NCI-H187 treated with DMSO at 0.1 percent for 48 hours (cell line): ENCODE results near the gene ELMO1.
"Not testable (repeated sequence)": the region's sequence is repeated elsewhere in the genome, so short reads cannot be mapped to it uniquely, and the experiment has no call there.

Experiments used
- DNase-seq: peaks from one replicate; lab custom pipeline; 2025; lab: John Stamatoyannopoulos, UW

Gene ELMO1

DNA sequence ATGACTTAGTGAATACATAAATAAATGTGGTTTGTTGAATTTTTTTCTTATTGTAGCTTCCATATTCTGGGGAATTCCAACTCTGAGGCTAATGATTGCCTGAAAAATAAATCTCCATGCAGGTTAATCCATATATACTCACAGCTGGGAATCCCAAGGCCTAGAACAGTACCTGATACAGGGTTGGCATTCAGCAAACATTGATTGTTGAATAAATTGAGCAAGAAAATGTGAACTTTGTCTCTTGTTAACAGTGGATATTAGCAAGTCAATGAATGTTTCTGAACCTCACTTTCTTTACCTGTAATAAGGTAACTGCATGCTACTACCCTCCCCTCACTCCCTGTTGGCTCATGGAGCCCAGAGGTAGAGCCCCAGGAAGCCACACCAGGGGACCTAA lies 470.8 kb downstream of the ELMO1 start:
- no peak for DNase-seq

DNA sequence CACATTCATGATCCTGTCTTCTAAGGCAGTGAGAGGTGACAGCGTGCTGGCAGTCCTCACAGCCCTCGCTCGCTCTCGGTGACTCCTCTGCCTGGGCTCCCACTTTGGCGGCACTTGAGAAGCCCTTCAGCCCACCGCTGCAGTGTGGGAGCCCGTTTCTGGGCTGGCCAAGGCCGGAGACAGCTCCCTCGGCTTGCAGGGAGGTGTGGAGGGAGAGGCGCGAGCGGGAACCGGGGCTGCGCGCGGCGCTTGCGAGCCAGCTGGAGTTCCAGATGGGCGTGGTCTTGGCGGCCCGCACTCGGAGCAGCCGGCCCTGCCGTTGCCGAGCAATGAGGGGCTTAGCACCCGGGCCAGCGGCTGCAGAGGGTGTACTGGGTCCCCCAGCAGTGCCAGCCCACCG lies 475.1 kb downstream of the ELMO1 start:
- DNase-seq = not testable (repeated sequence)

DNA sequence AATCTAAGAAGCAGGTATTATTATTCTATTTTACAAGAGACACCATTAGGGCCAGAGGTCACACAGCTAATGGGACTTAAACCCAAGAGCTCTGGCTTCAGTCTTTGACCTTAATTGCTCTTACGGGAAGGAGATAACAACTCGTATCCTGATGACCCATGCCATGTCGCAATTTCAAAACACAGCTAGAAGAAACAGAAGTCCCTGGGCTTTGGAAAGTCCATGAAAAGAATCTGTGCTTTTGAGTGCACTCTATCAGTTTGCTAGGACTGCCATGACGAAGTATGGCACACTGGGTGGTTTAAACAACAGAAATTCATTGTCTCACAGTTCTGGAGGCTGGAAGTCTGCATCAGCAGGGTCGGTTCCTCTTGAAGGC lies 476.5 kb downstream of the ELMO1 start:
- no peak for DNase-seq

DNA sequence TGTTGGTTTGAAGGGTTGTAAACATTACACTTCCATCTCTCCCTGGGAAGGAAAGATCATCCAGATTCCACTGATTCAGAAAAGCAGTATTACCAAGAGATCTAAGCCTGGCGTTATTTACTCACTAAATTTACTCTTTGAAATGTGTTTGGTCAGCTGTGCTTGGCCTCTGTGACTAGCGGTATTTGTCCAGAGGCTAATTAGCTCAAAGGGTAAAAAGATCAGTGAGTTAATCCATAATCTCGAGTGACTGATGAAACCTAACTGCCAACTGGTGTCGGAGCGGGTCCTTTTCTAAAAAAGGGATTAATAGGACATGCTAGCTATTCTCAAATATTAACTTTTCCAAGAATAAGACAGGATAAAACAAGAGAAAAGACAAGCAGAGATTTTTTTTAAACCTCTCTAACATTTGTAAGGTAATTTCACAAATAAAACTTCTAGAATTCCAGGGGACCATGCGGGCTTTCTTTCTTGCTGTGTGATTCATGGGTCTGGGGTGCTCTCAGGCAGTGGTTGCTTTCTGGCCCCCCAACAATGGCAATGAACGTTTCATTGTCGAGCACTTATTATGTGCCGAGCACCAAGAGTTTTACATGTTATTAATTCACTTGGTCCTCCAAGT lies 477.0 kb downstream of the ELMO1 start:
- DNase-seq = no peak

DNA sequence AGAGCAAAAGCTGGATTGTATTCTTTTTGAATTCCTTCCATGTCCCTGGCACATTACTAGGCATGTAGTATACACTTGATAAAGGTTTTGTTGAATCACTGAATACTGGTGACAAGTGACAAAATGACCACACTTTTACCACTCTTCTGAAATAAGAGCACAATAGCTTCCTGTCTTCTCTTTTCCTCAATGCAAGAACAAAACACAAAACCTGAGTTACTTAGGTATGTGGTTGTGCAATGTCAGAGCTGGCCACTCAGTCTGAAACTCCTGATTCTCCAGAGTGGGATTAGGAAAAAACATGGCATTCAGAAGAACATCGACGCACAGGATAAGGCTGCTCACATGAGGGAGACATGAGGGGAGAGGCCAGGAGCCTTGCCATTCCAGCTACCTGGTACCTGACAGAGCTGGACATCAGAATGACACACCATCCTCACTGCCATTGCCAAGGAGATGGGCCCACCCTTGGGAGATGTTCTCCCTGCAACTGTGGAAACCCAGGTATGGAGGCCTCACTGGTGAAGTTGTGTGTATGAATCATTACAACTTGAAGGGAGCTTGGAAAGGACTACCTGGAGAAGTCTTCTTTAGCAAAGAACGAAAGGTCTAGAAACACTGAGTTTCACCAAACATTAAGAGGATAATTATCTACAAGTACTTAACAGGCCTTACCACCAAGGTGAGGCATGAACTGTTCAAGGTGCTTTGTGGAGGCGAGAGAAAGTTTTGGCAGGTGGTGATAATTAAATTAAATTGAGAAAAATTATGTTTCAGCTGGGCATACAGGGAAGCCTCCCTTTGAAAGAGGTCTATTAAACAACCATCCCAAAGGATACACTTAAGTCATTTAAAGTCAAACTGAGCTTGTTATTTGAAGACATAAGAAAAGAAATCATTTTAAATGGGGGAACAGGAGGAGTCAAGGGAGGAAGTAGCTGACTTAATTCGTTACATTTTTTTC lies 477.8 kb downstream of the ELMO1 start:
- no peak for DNase-seq

DNA sequence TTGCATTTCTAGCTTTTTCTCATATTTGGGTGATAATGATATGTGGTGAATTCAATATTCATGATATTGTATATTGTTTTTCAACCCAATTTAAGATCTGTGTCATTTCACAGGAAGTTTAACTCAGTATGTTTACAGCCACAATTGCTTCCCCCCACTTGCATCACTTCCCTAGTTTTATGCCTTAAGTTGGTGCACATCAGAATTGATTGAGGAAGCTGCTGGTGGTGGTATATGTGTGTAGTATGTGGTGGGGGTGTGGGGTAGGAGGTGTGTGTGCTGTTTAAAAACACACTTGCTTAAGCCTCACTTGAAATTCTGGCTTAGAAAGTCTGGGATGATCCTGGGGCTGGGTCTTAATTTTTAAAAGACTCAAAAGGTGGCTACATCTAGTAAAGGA lies 479.3 kb downstream of the ELMO1 start:
- DNase-seq = no peak

DNA sequence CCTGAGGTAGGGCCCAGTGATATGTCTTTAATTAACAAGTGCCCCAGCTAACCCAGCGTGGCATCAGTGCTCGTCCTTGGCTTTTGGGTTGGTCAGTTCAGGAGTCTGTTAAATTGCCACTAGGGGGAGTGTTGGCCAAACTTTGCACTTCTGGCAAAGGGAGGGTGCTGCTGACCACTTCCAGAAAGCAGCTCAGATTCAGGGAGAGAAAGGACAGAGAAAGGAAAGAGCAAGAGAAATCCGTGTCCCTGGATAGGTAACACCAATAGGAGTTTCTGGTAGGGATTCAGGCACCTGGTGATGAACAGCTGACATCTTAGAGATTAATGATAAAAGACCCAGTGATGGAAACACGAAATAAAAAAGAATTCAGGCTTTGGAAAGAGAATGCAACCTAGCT lies 481.3 kb downstream of the ELMO1 start:
- no peak for DNase-seq

DNA sequence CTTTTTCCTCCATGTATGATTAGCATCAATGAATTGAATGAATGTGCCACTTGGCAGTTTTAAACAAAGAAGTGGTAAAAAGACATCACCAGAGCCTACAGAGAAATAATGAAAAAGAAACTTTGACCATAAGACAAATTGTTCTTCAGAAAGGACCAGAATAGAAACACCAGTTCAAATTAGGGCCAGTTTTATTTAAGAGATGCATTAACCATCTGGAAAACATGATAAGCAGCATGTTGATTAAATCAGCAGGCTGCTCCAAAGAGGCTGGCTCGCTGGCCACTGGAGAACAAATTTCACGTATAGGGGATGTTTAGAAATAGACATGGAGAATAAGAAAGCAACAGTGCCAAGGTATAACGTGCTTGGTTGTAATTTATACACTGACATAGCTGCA lies 482.0 kb downstream of the ELMO1 start:
- no peak for DNase-seq

DNA sequence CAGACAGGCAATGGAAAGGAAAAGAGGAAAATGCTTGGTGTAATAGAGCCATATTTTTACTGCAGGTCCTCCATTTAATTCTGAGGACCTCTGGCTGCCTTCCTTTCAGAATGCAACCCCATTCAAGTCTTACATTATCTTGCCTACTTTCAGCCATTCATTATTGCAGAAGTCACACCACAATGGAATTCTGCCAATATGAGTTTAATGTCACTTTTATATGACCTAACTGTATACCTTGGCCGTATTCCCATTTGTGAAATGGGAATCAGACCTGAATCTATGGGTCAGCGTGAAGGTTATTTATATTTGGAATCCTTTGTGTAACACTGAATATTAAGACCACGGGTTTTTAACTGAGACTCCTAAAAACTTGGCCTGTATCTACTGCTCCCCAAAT lies 482.6 kb downstream of the ELMO1 start:
- DNase-seq = no peak

DNA sequence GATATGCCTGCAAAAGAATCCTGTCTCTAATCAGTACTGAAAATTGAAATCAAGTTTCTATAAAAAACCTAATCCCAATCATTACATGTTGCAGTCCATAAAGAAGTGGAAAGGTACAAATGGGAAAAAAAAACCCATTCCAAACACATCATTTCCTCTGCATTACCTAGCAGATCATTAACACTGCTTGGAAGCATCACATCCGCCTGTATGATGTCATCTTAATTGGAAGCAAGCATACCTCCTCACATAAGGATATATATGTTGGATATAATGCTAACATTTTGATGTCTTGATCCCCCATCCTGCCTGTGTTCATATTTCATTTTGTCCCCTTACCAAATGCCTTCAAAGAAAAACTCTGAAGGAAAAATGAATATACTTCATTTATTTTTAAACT lies 483.0 kb downstream of the ELMO1 start:
- no peak for DNase-seq

DNA sequence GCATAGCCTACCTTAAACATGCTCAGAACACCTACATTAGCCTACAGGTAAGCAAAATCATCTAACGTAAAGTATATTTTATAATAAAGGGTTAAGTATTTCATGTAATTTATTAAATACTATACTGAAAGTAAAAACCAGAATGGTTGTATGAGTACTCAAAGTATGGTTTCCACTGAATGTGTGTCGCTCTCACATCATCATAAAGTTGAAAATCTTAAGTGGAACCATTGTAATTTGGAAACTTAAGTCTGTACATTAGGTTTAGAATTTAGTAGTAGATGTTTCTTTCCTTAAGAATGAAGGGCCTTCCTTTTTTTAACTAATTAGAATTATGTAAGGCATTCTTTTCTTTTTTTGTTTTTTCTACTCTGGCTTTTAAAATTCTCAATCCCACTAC lies 484.4 kb downstream of the ELMO1 start:
- DNase-seq = no peak

DNA sequence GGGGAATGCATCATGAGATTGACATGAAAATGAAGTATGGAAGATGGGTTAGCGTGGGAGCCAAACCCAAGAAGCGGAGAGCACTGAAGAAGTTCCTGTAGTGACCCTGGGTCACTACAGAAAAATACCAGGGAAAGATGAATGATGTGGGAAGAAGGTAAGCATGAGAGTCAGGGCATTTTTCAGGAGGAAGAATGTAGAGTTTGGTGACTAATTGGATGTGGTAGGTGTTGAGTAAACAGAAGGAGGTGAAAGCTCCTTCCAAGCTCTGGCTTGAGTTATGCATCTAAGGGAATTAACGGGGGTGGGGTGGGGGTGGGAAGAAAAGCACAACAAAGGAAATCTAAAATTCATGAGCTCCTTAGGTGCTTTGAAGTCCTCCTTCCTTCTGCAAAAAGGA lies 486.3 kb downstream of the ELMO1 start:
- no peak for DNase-seq

DNA sequence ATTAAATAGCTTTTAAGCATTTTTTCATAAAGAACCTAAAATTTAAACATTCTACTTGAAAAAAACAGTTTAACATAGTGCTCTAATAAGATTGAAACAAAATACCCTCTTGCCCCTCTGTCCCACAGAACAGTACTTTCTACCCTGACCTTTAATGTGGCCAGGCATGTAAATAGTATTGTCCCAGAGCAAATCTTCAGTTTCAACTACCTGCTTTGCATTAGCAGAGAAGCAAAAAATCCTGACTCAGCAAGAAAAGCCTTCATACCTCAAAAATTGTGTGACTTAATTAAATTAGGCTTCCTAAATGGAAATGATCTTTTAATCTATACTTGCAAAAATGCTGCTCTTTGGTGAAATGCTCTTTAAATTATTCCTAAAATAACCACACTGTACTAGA lies 487.0 kb downstream of the ELMO1 start:
- DNase-seq = no peak

DNA sequence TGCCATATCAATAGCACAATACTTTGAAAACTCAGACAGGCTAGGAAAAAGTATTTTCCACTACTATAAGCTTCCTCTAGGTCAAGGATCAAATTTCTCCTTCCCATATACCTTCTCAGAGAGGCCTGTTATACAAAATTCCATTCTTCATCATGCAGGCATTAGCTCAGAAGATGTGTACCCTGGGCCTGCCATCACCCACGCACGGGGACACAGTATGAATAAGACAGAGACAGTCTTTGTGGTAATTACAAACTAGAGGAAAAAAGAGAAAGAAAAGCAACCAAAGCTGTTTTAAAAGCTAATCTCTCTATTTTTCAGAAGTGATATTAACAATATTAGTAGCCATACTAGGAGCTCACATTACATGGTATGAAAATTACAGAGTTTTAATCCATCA lies 487.6 kb downstream of the ELMO1 start:
- DNase-seq = no peak

DNA sequence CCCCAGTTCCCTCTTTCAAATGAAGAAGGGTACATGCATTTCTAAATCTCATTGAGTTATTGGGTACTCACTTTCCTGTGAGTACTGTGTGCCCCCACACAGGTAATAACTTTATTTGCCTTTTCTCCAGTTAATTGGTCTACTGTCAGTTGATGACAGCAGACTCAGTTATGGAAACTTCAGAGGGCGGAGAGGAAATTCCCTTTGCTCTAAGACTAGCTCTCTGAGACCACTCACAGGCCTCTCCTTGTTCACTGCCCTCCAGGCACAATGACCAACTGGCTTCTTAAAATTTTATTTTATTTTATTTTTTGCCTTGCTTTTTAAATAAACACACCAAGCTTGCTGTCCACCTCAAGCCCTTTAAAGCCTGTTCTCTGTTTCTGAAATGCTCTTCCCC lies 488.6 kb downstream of the ELMO1 start:
- no peak for DNase-seq

DNA sequence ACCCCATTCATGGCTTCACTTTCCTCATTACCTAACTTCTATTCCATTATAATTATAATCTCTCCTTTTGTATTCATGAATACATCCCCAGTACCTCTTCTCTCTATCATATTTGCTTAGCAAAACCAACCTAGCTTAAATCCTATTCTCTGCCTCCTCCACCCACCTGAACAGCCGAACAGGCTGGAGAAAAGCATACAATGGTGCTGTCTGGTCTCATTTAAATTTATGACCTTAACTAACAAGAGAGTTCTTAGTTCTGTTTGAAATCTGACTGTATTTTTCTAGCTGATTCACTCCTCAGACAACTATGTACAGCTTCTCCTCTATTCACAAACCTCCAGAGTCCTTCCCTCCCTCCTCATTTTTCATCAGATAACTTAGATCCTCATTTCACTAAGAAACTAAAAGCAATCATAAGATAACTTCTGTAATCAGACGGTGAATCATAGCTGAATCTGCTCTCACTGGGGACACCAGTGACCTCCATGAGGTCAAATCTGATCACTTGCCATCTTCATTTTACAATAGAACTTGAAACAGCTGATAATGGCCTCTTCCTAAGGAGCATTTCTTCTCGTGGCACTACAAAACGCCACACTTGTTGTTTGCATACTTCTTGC lies 490.4 kb downstream of the ELMO1 start:
- DNase-seq = no peak

DNA sequence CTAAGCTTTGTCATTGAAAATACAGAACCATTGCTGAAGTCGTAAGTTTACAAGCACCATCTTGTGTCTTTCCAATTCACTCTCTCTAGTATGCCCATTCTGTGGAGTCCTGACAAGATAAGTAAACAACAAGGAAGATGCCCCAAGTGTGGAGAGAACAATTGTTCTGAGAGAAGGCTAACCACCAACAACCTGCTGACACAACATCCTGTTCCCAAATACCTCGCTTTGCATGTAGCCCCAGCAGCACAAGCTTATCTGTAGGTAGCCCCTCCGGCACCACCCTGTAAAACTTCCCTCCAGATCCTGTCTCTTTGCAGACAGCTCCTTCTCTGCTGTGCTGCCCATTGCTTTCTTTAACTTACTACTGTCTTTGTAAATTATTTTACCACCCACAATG lies 491.0 kb downstream of the ELMO1 start:
- no peak for DNase-seq

DNA sequence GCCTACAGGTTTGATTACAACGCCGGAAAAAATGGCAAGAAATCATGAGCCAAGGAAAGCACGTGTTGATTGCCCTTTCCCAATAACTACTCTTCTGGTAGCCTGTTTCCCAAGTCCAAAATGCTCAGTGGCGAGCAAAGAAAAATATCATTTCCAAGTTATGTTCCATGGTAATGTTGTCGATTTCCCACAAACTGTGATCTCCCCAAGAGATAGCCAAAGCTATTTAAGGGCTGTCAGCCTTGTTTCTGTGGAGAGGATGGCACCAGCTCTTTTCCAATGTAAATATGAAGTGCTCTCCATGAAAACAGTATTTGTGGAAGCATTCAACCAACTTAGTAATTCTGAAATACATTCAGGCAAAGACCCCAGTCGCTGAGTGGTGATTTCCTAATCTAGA lies 491.9 kb downstream of the ELMO1 start:
- no peak for DNase-seq

DNA sequence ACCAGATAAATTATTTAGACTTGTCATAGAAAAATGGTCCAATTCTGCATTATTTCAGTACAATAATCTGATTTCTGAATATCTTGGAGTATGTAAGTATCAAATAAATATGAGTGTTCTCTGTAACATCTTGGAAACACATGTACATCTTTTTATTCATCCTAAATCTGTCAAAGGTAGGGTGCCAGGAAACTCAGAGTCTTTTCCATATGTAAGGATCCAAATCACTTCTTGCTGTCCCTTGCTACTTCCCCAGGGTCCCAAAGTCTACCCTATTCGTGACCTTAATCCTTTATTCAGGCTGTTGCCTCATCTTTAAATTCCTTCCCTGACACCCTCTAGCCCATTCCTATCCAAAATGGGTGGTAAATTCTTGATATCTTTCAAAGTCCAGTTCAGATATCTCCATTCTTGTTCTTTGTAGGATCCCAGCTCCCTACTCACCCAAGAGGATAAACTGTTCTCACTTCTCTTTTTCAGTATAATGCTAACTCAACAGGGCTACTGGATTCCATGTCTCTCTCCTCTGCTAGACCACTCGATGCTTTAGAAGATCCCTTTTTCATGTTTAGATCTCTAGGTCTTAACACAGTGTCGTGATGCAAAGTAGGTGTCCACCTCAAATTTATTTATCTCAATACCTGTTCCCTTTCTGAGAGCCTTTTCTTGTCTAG lies 493.1 kb downstream of the ELMO1 start:
- no peak for DNase-seq

DNA sequence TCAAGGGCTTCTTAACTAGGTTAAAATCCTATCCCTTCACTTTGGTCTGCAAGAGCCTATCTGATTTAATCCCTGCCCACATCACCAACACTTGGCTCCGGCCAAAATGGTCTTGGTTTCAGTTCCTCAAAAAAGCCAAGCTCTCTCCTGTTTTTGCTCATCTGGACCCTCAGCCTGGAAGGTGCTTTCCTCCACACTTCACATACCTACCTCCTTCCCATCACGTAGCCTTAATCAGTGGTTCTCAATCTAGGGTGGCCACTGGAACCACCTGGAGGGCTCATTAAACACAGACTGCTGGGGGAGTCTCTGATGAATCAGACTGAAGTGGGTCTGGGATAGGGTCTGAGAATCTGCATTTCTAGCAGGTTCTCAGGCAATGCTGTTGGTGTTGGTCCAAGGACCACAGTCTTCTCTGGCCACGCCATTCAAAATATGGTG lies 497.4 kb downstream of the ELMO1 start:
- no peak for DNase-seq

DNA sequence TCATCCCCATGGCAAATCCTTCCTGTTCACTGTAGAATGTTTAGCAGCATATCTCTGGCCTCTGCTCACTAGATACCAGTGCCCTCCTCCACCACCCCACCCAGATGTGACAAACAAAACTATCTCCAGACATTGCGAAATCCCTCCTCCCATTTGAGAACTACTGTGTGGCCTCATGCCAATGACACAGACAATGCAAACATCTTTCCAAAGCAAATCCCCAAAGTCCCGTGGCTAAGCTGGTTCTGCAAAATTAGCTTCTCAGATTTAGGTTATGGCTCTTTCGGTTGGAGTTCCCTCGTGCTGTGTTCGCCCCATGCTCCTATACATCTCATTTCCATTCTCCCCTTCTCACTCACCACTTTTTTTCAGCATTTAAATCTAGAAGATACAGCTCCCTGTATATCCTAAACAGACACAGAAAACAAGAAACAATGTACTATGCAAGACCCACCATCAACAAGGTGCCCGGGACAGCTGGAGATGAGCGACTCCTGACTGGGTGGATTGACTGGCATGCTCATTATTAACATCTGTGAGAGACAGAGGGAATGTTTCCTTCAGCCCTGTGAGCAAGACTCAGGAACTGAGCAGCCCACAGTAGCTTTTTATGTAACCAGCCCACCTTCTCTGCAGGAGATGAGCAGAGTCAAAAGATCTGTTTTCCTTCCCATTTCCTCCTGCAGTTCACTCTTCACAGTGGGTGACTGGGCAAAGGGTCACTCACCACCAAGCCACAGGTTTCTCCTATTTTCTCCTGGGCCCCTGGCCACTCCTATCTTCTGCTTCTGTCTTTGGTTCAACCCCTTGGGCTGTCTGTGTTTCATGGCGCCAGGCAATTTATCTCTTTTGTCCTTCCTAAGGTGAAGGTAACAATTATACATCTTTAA lies 498.7 kb downstream of the ELMO1 start:
- no peak for DNase-seq

DNA sequence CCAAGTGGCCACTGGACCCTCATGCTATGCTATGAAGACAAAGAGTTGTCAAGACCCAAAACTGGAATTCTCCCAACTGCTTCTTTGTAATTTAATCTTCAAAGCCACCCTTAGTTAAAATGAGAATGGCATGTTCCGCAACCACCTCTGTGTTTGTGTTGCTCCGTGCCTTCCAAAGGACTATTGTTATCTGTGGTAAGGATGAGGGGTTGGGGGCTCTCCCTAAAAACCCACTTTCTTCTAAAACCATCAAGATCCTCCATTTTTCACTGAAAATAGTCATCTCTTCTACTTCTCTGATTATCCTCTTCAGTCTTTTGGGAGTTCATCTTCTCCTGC lies 502.3 kb downstream of the ELMO1 start:
- DNase-seq = no peak
